DLD1 (cell line): ENCODE data around the gene BTNL8.

Source experiments
- in situ Hi-C: cut with HindIII; loops from 2 replicates; pipeline ENCODE4 v1.10.0; 2017; ENCODE audit warnings: low sequenced_read_pairs

Gene BTNL8, protein sequence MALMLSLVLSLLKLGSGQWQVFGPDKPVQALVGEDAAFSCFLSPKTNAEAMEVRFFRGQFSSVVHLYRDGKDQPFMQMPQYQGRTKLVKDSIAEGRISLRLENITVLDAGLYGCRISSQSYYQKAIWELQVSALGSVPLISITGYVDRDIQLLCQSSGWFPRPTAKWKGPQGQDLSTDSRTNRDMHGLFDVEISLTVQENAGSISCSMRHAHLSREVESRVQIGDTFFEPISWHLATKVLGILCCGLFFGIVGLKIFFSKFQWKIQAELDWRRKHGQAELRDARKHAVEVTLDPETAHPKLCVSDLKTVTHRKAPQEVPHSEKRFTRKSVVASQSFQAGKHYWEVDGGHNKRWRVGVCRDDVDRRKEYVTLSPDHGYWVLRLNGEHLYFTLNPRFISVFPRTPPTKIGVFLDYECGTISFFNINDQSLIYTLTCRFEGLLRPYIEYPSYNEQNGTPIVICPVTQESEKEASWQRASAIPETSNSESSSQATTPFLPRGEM

DNA sequence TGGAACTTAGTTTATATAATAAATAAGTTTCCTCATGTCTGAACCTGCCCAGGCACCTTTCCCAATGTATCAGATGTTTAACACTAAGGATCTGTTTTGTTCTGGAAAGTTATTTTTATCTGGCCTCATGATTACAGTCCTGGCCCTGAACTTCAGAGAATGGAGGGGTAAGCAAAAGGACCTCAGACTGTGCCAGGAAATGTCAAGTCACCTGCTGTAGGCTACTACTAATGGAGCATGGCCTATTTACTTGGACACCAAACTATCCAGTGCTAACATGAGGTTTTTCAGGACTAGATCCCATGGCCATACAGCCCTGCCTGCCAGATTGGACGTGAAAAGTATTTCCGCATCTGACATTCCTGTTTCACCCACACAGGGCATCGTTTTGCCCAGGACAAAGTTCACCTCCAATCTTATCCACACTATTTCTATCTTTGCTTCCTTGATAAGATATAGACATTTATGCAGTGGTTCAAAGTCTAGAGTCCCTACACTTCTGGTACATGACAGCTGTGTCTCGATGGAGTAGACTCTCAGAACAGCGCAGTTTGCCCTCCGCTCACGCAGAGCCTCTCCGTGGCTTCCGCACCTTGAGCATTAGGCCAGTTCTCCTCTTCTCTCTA lies at the start of gene BTNL8:
BTNL8 (plus strand) TSS at position 539 of the 626 bp plus-strand sequence. CDS start 152 bp downstream, outside the sequence.
- in situ Hi-C loops: loop anchor here (5.0 kb wide), 1 partner anchor 49 kb away; no protein-coding TSS in a partner anchor

DNA sequence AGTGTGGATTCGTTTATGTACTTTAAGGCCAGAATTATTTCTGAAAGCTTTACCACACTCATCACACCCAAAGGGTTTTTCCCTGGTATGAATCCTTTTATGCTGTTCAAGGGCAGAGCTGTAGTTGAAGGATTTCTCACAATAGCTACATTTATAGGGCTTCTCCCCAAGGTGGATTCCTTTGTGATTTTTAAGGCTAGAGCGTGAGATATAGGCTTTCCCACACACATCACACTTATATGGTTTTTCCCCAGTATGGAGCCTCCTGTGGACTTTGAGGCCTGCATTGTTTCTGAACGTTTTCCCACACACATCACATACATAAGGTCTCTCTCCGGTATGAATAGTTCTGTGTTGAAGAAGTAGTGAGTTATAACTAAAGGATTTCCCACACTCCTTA lies 49.1 kb upstream of the BTNL8 start:
- in situ Hi-C loops: no loop called here

DNA sequence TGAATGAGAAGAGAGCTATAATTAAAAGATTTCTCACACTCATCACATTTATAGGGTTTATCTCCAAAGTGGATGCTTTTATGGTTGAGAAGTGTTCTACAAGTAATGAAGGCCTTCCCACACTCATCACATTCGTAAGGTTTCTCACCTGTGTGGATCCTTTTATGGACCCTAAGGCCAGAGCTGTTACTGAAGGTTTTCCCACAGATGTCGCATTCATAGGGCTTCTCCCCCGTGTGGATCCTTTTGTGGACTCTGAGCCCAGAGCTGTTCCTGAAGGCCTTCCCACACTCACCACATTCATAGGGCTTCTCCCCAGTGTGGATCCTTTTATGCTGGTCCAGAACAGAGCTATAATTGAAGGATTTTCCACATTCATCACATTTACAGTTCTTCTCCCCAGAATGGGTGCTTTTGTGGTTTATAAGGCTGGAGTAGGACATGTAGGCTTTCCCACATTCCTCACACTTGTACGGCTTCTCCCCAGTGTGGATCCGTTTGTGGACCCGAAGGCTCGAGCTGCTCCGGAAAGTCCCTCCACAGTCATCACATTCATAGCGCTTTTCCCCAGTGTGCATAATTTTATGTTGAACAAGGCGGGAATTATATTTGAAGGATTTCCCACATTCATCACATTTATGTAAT lies 48.4 kb upstream of the BTNL8 start:
- in situ Hi-C loops: no loop called here

DNA sequence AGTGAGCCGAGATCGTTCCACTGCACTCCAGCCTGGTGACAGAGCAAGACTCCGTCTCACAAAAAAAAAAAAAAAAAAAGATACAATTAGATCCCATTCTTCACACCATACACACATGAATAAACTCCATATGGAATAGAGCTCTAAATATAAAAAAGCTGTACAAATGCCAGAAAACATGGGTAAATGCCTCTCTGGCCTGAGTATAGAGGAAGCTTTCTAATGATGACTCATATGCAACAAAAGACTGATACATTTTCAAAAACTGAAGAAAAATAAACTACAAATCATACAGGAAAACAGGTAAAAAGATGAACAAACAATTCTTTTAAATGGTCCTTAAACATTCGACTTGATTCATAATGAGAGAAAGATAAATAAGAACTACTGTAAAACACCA lies 46.5 kb upstream of the BTNL8 start:
- in situ Hi-C loops: no loop called here

DNA sequence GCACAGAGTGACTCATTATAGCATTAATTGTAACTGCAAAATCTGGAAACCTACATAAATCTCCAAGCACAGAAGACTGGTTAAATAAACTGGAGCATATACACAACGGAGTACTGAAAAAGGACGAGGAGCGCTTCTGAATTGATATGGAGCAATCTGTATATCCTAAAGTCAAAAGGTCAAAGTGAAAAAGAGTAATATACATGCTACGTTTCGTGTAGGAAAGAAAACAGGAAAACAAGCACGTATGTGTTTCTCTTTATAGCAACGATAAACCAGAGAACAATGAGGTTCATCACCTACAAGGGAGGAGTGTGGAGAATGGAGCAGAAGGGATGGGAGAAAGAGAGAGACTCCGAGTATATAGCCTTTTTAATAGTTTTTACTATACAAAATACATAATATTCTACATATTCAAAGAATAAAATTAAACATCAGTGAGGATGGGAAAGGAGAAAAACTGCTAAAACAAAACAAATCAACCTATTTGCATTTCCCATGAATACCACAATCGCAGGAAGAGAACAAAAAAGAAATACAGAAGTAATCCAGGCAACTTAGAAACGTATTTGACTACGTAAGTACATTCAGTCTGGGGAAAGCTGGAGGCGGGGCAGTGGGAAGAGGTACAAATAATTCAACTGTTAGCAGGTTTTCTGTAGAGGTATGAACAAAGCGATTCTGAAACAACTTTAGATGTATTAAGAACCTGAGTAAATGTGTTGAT lies 45.7 kb upstream of the BTNL8 start:
- in situ Hi-C loops: no loop called here

DNA sequence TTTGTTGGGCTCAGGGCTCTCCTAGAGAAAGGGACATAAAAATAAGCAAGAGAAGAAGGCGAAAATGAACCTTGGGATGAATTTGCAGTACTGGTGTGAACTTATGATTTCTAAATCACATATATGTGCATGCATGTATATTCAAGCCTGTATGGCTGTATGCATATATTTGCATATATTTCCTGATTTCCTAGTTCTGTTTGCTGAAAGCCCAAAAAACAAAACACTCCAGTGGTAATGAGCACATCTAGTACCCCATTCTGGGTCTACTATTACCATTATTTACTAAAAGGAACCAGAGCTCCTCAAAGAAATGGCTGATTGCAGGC lies 45.1 kb upstream of the BTNL8 start:
- in situ Hi-C loops: no loop called here

DNA sequence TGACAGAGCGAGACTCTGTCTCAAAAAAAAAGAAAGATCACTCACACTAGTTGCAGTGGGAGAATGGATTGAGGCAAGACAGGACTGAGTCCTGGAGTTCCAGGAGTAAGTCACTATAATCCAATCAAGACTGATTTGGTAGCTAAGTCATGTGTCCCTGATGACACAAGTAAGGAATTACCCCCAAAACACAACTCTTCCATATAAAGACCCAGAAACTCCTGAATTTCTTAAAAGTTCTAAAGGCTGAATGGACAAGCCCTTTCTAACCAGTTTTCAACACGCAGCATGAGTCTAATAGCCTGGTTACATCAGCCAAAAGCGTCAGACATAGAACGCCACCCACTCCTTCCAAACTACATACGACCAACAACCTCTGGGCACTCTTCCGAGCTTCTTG lies 40.4 kb upstream of the BTNL8 start:
- in situ Hi-C loops: no loop called here

DNA sequence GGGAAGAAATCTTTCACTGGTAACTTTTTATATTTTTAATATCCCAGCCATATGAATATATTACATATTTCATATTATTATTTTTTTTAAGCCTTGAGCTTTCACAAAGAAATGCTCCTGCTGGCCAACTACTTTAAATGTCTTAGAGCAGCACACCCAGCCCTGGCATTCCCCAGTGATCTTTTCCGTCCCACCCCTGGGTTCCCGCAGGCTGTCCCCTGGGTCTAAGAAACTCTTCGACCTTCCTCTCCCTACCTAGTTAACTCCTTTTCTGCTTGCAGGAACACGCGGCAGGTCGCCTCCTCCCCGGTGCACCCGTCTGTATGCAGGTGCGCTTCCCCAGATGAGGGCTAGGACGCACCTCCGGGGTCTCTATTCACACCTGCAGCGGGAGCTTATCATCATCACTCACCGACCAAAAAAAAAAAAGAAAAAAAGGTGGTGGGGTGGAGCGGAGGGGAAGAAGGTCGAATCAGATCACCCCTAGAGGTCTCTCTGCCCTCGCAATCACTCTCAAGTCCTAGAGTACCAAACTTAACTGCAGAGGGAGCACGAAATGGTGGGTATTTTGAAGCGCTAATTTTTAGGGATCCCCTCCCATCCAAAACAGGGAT lies 38.6 kb upstream of the BTNL8 start:
- in situ Hi-C loops: no loop called here

DNA sequence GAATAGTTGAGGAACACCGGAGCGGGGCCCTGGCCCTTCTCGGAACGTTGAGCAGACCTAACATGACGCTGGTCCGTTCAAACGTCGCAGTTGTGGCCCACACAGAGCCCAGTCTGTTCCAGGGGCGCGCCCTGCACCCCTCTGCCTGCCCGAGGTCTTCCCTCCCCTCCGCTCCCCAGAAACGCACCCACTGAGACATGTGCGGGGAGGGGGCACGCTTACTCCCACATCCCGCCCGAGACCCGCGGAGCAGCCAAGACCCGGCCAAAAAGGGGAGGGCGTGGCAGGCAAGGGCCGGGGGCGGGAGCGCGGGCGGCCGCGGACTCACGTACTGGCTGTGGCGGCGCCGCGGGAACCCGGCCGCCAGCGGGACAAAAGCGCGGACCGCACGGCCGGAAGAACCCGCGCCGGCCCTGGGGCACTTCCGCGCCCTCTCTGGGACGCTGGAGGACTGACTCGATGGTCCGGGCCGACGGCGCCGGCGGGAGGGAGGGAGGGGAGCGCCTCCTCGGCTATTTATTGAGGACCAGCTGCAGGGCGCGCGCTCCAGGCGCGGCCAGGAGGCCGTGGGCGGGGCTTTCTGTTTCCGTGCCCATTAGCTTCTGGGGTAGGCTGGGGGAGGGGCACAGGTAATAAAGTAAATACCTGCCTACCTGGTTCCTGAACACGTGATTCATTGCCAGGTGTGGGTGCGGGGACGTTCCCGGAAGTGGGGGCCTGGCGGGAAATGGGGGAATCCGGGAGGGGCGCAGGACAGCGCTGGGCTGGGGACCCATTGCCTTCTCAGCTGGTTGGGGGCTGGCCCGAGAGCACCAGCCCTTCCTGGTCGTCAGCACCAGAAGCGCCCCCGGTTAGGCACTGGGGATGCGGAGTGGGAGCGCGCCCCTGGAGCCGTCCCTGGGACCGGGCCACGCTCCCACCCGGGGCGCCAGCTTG lies 37.8 kb upstream of the BTNL8 start, which contains the start of gene ZFP62:
ZFP62 (minus strand) TSS at position 390 of the 936 bp plus-strand sequence; CDS start at position 333, 57 bp downstream.
- in situ Hi-C loops: no loop called here

DNA sequence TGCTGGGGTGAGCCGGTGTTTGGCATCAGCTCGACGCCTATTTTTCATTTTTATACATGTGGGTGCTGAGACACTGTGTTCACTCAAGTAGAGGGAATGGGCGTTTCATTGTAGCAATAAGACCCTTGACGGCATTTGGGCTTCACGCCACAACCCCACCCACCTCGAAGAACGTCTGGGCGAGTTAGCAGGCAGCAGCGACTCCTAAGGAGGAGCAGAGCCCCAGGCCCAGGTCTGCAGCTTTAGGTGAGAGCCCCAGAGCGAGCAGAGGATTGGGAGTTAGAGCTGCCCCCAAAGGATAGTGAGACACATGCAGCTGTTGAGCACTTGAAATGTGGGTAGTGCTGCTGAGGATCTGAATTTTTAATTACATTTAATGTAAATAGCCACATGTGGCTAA lies 36.3 kb upstream of the BTNL8 start:
- in situ Hi-C loops: no loop called here

DNA sequence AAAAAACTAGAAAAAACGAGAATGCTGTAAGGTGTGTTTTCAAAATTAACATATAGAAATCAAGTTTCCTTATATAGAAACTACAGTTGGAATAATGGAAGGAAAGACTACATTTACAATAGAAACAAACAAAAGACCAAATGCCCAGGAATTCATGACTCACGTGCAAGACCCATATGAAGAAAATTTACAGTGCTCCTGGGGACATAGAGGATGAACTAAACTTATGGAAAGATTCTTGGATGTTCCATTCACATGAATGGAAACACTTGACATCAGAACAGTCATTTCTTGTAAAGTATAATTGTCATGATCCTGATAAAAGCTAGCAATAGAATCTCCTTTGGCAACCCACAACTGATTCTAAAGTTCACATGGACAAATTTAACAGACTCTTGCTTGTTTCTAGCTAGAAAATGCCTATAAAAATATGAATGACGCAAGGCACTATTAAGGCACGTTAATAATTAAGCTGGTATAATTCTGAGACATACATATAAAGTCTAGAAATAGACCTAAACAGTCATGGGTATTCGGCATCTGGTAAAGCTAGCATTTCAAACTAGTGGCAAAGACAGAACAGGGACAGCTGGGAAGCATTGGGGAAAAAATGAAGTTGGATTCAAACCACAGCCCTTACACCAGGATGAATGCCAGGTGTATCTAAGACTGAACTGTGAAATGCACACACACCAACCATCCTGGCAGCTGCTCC lies 32.8 kb upstream of the BTNL8 start:
- in situ Hi-C loops: no loop called here

DNA sequence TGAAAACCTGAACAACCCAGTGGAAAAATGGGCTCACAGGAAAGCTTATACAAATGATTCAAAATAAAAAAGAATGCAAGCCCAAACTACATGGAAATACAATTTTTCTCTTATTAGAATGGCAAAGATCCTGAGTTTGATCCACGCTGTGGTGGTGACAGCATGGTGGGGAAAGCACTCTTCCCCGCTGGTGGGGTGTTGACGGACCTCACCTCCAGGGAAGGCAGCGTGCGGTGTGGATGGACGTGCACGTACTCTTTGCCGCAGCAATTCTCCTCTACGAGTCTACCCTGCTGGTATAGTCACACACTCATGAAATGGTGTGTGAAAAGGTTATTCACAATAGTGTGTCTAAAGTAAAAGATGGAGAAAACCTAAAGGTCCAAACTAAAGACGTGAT lies 32.0 kb upstream of the BTNL8 start:
- in situ Hi-C loops: no loop called here

DNA sequence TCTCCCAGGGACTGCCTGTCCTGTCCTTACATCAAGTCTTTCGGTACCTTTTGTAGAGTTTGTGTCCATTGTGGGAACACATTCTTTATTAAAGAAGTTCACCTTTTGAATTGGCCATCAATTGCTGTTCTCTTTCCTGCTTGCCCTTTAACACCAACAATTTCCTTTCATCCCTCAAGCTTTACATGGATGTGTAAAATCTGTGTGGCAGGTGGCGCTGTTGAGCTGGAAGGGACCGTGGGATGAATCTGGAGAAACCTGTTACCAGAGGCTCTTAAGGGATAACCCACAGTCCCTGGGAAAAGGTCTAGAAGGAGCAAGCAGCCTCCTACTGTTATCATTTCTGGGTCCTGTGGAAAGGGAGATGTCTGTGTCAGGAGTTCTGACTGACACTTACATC lies 30.0 kb upstream of the BTNL8 start:
- in situ Hi-C loops: no loop called here

DNA sequence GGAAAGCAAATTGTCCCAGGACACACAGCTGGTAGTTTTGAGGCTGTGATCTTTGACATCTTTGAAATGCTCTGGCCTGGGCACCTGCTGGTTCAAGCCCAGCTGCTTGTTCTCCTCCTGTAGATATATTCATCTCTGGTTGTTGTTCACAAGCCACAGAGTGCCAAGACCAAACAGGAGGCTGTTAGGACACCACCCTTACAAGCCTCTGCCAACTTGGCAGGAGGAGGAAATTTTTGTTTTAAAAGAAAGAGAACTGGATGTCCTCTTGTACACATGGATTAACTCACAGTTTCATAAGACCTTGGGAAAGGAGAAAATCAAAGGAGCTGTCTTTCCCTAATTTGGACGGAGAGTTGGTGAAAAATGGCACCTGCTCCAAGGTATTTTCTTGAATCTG lies 29.4 kb upstream of the BTNL8 start:
- in situ Hi-C loops: no loop called here

DNA sequence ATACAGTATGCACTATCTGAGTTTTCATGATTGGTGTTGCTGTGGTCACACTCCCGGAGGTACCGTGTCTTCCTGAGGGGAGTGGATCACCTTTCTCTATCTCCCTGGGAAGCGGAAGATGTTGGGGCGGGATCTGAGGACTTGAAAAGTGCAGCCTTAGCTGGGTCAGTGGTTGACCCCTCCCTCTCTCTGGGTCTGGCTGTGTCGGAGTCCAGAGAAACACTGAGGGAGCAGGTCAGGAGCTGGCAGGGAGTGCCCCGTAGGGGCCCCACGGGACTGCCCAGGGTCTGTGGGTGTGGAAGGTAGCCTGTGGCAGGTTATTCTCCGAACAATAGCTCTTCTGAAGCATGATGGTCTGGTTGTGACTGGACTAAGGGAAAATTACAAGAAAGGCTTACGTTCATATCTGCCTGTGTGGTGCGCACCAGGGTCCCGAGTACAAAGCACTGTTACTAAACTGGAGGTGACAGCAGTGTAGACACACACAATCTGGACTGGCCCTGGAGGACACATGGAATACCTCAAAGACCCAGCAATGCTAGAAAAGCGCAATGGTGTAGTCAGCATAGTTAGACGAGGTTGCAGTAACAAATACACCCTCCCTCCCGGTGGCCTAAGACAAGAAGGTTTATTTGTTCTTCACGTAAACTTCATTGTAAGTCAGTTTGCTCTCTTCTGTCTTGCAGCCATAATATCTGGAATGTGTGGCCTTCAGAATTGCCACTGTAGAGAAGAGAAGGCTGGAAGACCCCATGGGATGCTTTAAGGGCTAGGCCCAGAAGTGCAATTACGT lies 28.5 kb upstream of the BTNL8 start:
- in situ Hi-C loops: no loop called here

DNA sequence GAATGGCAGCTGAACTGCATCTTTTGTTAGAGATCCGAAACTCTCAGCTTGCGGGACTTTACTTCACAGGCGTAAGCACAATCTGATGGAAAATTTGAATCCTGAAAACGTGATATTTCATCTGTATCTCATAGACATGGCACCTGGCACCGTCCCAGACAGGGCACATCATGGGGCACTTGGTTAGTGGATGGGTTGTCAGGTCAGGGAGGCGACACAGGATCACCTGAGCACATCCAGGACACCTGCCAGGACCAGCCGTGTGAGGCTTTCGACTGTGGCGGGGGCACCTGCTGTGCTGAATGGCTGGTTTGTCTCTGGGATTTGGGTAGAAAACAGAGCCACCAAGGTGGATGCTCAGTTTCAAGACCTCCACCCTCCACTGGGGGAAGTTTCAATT lies 26.5 kb upstream of the BTNL8 start:
- in situ Hi-C loops: no loop called here

DNA sequence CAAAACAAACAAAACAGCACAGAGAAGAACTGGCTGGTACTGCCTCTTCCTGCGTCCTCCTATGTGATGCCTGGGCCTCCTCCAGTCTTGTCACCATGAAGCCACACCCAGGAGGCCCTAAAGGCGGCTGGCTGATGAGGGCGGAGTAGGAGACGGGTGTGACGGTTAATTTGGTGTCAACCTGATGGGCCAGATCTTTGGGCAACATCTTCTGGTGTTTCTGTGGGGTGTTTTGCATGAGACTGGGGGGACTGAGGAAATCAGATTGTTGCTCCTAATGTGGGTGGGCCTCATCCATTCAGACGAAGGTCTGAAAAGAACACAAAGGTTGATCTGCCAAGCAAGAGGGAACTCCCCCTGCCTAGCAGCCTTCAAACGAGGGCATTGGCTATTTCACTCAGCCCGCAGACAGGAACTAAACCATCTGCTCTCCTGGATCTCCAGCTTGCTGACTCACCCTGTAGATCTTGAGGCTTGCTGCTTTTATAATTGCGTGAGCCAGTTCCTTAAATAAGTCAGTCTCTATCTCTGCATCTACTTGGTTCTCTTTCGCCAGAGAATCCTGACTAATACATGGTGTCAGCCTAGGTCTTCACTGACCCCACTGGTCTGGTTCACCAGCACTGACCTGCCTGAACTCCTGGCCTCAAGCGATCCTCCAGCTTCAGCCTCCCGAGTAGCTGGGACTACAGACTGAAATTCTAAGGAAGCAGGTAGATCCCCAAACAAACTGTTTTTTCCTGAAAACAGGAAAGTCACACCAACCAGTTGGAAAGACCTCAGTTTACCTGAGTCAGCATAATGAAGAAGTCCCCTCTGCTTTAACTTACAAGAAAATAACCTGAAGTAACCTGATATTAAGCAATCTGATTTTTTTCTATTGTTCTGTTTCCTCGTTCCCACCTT lies 25.1 kb upstream of the BTNL8 start:
- in situ Hi-C loops: no loop called here
